ENCODE data around the gene BCL2L1.

BCL2L1 gene

DNA sequence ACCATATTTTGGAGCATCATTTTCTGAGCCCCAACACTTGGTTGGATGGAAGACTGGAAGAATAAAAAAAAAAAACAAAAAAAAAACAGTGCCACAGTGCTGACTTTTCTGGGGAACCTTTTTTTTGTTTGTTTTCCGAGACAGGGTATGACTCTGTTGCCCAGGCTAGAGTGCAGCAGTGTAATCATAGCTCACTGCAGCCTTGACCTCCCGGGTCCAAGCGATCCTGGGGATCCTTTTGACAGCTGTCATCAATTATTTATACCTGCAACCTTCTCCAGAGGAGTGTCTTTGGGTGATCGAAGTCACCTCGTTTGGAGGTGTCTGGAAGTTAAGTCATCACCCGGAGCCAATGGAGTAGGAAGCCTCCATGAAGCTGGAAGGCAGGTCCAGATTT is 8.7 kb upstream of the BCL2L1 start:
- H3K4me1 ChIP-seq (ENCODE audit: control insufficient read depth in 1 of 2, insufficient read depth in 2 of 2, low read length in 2 of 2), result no peaks in the 10 kb centered on the region
- no peaks in the 10 kb centered on the region for H3K9me3 ChIP-seq (ENCODE audit: control insufficient read depth in 1 of 2, low read length in 2 of 2)
- H3K27me3 ChIP-seq (ENCODE audit: control insufficient read depth in 1 of 2, insufficient read depth in 2 of 2, low read length in 2 of 2), result no peaks in the 10 kb centered on the region
- no peak overlapping the region for H3K4me3 ChIP-seq (ENCODE audit: low read depth in 1 of 2, low read length in 2 of 2)
- no peak overlapping the region for H3K9ac ChIP-seq (ENCODE audit: low read depth in 1 of 2, low read length in 2 of 2)
- no peaks in the 10 kb centered on the region for H3K36me3 ChIP-seq (ENCODE audit: control insufficient read depth in 1 of 2, insufficient read depth in 2 of 2, low read length in 2 of 2)
- no peak overlapping the region for H3K27ac ChIP-seq (ENCODE audit: low read depth, low read length)

DNA sequence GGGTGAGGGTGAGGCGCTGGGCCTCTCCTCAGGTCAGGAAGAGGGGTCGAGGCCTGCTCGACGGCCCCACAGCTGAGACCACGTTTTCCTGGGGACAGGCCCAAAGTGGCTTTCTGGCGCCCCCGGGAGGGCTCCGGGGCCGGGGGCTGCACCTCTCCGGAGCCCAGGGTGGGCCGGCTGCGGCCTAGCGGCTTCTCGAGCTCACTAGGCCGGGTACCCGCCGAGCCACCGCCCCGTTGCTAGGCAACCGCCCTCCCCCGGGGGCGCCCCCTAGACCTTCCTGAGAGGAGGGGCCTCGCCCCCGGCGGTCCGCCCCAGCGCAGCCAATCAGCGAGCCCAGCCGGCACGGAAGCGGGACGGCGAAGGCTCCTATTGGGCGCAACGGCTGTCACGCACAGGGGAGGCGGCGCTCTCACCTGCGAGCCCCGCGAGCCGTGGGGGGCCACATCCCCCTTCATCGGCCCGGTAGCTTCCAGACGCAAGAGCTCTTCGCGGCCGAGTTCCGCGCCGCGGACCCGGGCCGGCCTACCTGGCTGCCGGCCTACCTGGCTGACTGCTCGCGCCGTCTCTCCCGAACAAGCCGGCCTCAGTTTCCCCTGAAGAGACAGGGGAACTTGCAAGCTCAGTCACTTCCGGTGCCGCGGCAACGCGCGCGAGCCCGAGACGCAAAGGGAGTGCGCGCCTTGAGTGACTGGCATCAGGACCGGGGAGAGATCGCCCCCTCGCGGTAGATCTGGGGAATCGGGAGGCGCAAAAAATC is 831 bp upstream of the BCL2L1 start:
- H3K36me3 ChIP-seq (ENCODE audit: control insufficient read depth in 1 of 2, insufficient read depth in 2 of 2, low read length in 2 of 2), result peaks cover 0 to 11% of the 10 kb centered on the region in 2 donors
- no peaks in the 10 kb centered on the region for H3K9me3 ChIP-seq (ENCODE audit: control insufficient read depth in 1 of 2, low read length in 2 of 2)
- H3K4me3 ChIP-seq (ENCODE audit: low read depth in 1 of 2, low read length in 2 of 2), result peak overlapping the region; percentile 77 to 93
- H3K9ac ChIP-seq (ENCODE audit: low read depth in 1 of 2, low read length in 2 of 2), result peak overlapping the region; percentile 95 to 99
- H3K4me1 ChIP-seq (ENCODE audit: control insufficient read depth in 1 of 2, insufficient read depth in 2 of 2, low read length in 2 of 2), result peaks cover 30 to 34% of the 10 kb centered on the region in 2 donors
- peak overlapping the region; percentile 97 for H3K27ac ChIP-seq (ENCODE audit: low read depth, low read length)
- H3K27me3 ChIP-seq (ENCODE audit: control insufficient read depth in 1 of 2, insufficient read depth in 2 of 2, low read length in 2 of 2), result no peaks in the 10 kb centered on the region

DNA sequence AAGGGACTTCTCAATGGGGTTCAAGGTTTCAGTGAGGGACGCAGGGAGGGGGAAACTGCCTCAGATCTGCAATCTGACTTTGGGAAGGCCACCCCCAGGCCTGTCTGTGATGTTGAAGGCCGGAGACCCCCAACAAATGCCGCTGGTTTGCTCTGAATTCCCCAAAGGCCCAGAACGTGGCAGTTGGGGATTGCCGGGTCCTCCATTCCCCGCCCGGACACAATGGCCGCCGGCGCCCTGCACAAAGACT is 326 bp upstream of the BCL2L1 start:
- Histone ChIP-seq H3K4me1 (ENCODE audit: control insufficient read depth in 1 of 2, insufficient read depth in 2 of 2, low read length in 2 of 2) (peaks cover 33 to 35% of the 10 kb centered on the region in 2 donors), H3K36me3 (ENCODE audit: control insufficient read depth in 1 of 2, insufficient read depth in 2 of 2, low read length in 2 of 2) (peaks cover 0 to 11% of the 10 kb centered on the region in 2 donors), H3K4me3 (ENCODE audit: low read depth in 1 of 2, low read length in 2 of 2) (peak overlapping the region; percentile 77 to 93), H3K9ac (ENCODE audit: low read depth in 1 of 2, low read length in 2 of 2) (peak overlapping the region; percentile 95 to 99), H3K27me3 (ENCODE audit: control insufficient read depth in 1 of 2, insufficient read depth in 2 of 2, low read length in 2 of 2) (no peaks in the 10 kb centered on the region), H3K9me3 (ENCODE audit: control insufficient read depth in 1 of 2, low read length in 2 of 2) (no peaks in the 10 kb centered on the region), H3K27ac (ENCODE audit: low read depth, low read length) (peak overlapping the region; percentile 97)

DNA sequence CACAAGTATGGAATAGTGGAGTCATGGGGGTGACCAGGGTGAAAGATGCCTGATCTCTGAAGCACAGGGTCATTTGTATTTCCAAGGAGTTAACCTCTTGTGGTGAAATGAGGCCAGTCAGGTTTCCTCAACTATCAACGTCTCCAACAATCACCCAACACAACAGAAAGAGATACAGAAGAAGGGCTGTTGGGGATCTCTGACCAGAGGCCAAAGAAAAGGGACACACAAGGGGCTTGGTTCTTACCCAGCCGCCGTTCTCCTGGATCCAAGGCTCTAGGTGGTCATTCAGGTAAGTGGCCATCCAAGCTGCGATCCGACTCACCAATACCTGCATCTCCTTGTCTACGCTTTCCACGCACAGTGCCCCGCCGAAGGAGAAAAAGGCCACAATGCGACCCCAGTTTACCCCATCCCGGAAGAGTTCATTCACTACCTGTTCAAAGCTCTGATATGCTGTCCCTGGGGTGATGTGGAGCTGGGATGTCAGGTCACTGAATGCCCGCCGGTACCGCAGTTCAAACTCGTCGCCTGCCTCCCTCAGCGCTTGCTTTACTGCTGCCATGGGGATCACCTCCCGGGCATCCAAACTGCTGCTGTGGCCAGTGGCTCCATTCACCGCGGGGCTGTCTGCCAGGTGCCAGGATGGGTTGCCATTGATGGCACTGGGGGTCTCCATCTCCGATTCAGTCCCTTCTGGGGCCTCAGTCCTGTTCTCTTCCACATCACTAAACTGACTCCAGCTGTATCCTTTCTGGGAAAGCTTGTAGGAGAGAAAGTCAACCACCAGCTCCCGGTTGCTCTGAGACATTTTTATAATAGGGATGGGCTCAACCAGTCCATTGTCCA is 1.0 kb downstream of the BCL2L1 start:
- H3K27ac ChIP-seq (ENCODE audit: low read depth, low read length), result peak overlapping the region; percentile 97
- H3K36me3 ChIP-seq (ENCODE audit: control insufficient read depth in 1 of 2, insufficient read depth in 2 of 2, low read length in 2 of 2), result peaks cover 0 to 11% of the 10 kb centered on the region in 2 donors
- peak overlapping the region; percentile 95 to 99 for H3K9ac ChIP-seq (ENCODE audit: low read depth in 1 of 2, low read length in 2 of 2)
- peaks cover 46 to 47% of the 10 kb centered on the region in 2 donors for H3K4me1 ChIP-seq (ENCODE audit: control insufficient read depth in 1 of 2, insufficient read depth in 2 of 2, low read length in 2 of 2)
- no peaks in the 10 kb centered on the region for H3K27me3 ChIP-seq (ENCODE audit: control insufficient read depth in 1 of 2, insufficient read depth in 2 of 2, low read length in 2 of 2)
- H3K9me3 ChIP-seq (ENCODE audit: control insufficient read depth in 1 of 2, low read length in 2 of 2), result no peaks in the 10 kb centered on the region
- peak overlapping the region; percentile 77 to 93 for H3K4me3 ChIP-seq (ENCODE audit: low read depth in 1 of 2, low read length in 2 of 2)

DNA sequence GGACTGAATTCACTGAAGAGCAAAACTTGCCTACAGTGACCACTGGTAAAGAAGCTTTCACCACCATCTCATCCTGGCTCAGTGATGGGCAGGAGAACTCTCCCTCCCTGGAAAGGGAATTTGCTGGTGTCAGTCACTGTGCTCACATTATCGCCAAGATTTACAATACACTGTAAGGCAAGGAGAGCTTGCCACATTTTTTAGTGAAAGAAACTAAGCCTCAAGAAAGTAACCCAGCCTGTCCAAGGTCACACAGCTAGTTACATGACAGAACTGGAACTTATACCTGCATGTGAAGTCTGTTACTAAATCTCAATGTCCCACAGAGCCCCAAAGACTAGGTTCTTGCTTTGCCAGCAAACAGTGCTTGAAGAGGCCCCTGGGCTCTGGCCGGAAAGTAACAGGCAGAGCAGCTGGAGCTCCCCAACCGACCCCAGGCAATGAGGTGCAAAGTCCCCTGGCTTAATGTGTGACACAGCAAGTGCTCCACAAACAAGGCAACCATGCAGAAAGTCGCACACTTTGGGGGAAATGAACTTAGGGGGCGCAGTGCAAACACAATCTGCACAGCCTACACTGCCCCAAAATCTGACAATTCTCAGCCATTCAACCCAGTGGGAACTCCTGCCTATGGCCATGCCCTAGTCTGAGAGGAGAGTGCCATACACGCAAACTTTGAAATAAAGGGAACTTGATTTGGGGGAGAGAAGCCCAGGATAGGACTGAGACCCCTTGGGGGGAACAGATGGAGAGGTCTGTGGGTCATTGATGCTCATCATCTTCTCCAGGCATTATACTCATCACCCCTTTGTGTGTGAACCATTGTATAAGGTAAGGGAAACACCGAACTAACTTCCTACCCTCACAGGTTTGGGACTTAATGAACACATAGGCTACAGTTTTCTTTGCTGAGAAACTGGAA is 1.9 kb downstream of the BCL2L1 start:
- Histone ChIP-seq H3K27ac (ENCODE audit: low read depth, low read length) (peak overlapping the region; percentile 97), H3K27me3 (ENCODE audit: control insufficient read depth in 1 of 2, insufficient read depth in 2 of 2, low read length in 2 of 2) (no peaks in the 10 kb centered on the region), H3K4me1 (ENCODE audit: control insufficient read depth in 1 of 2, insufficient read depth in 2 of 2, low read length in 2 of 2) (peaks cover 55 to 56% of the 10 kb centered on the region in 2 donors), H3K9me3 (ENCODE audit: control insufficient read depth in 1 of 2, low read length in 2 of 2) (no peaks in the 10 kb centered on the region), H3K36me3 (ENCODE audit: control insufficient read depth in 1 of 2, insufficient read depth in 2 of 2, low read length in 2 of 2) (peaks cover 0 to 11% of the 10 kb centered on the region in 2 donors), H3K9ac (ENCODE audit: low read depth in 1 of 2, low read length in 2 of 2) (peak overlapping the region; percentile 95 to 99), H3K4me3 (ENCODE audit: low read depth in 1 of 2, low read length in 2 of 2) (peak overlapping the region; percentile 77 to 93)

DNA sequence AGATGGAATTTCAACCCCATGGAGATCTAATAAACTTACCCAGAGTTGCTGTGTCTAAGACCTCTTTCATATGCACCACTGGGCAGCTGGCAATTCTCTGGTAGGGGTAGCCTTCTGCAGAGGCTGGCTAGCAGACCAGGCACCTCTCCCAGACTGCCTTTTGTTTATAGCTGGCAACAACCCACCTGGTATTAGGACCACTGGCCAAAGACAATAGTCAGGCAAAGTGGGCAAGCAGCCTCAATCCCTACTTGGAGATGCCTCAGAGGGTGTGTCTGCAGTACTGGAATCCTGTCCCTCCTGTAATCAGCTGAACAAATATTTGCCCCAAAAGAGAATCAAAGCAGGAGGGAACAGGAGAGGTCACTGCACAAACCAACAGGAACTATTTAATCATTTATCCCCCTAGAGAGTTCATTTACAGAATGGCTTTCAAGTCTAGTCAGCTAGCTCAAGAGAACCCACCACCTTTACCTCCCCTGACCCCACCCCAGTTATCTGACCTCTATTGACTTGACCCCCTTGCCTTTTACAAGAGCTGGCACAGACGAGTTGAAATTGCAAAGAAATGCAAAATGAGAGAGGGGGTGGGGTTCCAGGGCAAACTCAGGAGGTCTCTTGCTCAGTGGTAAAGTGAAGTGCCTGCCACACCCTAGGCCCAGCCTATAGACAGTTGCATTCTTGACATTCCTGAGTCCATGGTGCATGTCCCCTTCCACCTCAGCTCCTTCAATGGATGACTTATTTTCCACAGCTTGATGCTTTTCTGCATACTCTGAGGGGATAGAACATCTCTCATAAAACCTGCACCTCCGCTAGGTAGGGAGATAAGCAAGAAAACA is 2.8 kb downstream of the BCL2L1 start:
- H3K9ac ChIP-seq (ENCODE audit: low read depth in 1 of 2, low read length in 2 of 2), result peak overlapping the region; percentile 95 to 99
- peaks cover 56% of the 10 kb centered on the region in 2 donors for H3K4me1 ChIP-seq (ENCODE audit: control insufficient read depth in 1 of 2, insufficient read depth in 2 of 2, low read length in 2 of 2)
- H3K27ac ChIP-seq (ENCODE audit: low read depth, low read length), result peak overlapping the region; percentile 28
- H3K9me3 ChIP-seq (ENCODE audit: control insufficient read depth in 1 of 2, low read length in 2 of 2), result no peaks in the 10 kb centered on the region
- peaks cover 0 to 11% of the 10 kb centered on the region in 2 donors for H3K36me3 ChIP-seq (ENCODE audit: control insufficient read depth in 1 of 2, insufficient read depth in 2 of 2, low read length in 2 of 2)
- no peaks in the 10 kb centered on the region for H3K27me3 ChIP-seq (ENCODE audit: control insufficient read depth in 1 of 2, insufficient read depth in 2 of 2, low read length in 2 of 2)
- H3K4me3 ChIP-seq (ENCODE audit: low read depth in 1 of 2, low read length in 2 of 2), result peak overlapping the region; percentile 77 to 93

DNA sequence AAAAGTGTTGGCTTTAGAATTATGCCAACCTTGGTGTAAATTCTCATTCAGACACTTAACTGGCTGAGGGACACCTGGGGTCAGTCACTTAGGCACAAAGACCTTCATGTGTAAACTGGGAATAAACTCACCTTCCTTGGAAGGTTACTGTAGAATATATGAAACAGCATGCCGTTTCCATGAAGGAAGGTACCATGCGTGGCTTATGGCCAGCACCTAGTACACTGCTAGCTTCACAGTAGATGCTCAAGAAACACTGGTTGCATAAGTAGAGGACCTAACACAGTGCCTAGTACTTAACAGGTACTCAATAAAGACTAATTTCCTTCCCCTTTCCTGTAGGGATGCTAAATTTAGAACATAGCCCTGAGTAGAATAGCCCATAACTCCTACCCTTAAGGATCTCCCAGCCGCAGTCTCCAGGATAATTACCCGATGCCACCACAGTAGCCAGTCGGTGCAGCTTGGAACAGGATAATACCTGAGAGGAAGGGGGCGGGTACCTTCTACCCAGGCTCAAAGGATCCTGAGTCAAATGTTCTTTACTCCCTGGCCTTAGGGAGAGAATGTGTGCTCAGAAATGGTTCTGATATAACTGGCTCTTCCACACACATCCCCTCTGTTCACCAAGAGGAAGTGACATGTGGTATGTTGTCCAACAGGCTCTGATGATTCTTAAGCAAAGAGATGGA is 3.6 kb downstream of the BCL2L1 start:
- Histone ChIP-seq H3K27ac (ENCODE audit: low read depth, low read length) (peak overlapping the region; percentile 12), H3K9me3 (ENCODE audit: control insufficient read depth in 1 of 2, low read length in 2 of 2) (no peaks in the 10 kb centered on the region), H3K4me3 (ENCODE audit: low read depth in 1 of 2, low read length in 2 of 2) (peak overlapping the region; percentile 77 to 93), H3K27me3 (ENCODE audit: control insufficient read depth in 1 of 2, insufficient read depth in 2 of 2, low read length in 2 of 2) (no peaks in the 10 kb centered on the region), H3K36me3 (ENCODE audit: control insufficient read depth in 1 of 2, insufficient read depth in 2 of 2, low read length in 2 of 2) (peaks cover 3 to 18% of the 10 kb centered on the region in 2 donors), H3K4me1 (ENCODE audit: control insufficient read depth in 1 of 2, insufficient read depth in 2 of 2, low read length in 2 of 2) (peaks cover 57 to 58% of the 10 kb centered on the region in 2 donors), H3K9ac (ENCODE audit: low read depth in 1 of 2, low read length in 2 of 2) (peak overlapping the region; percentile 45 to 95)

DNA sequence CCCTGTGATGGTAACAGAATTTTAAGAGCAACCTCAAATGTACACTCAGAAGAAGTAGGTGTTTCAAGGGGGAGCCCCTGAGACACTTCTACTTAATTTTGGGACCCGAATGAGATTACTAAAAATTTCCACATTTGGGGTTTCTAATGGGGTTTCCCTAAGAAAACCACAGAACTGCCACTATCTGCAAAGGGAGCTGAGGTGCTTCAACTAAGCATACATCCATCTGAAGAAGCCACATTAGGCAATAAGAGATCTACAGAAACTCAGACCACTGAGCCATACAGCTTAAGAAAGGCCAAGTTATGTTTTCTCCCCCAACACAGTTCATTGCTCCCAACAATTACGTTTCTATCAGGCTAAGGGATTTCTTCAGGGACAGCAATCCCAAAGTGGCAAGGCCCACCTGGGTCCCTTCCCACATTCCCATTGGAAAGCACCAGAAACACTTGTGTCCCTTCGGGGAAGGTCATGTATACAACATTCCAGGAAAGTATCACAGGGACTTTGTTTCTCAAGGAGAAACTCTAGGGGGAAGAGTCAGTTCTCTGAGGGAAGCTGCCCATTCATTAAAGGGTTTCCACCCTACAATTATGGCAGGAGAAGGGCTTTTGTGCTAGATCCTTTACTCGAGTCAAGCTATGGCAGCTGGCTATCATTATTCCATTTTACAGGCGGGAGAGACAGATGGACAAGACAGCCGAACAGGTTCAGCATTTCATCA is 5.0 kb downstream of the BCL2L1 start:
- Histone ChIP-seq H3K9ac (ENCODE audit: low read depth in 1 of 2, low read length in 2 of 2) (peak overlapping the region in 1 of 2 donors; percentile 45), H3K4me1 (ENCODE audit: control insufficient read depth in 1 of 2, insufficient read depth in 2 of 2, low read length in 2 of 2) (peaks cover 70 to 73% of the 10 kb centered on the region in 2 donors), H3K4me3 (ENCODE audit: low read depth in 1 of 2, low read length in 2 of 2) (peak overlapping the region; percentile 18 to 52), H3K9me3 (ENCODE audit: control insufficient read depth in 1 of 2, low read length in 2 of 2) (no peaks in the 10 kb centered on the region), H3K36me3 (ENCODE audit: control insufficient read depth in 1 of 2, insufficient read depth in 2 of 2, low read length in 2 of 2) (peaks cover 9 to 25% of the 10 kb centered on the region in 2 donors), H3K27ac (ENCODE audit: low read depth, low read length) (peak overlapping the region; percentile 15), H3K27me3 (ENCODE audit: control insufficient read depth in 1 of 2, insufficient read depth in 2 of 2, low read length in 2 of 2) (no peaks in the 10 kb centered on the region)

Data from duodenal mucosa (tissue), 2 donors.